GM21447 (cell line): Measurements from ENCODE around the gene MRFAP1.

ENCODE experiments used
- ATAC-seq: cut with Tn5 transposase; IDR thresholded peaks from one replicate; pipeline ENCODE4 v1.9.1; 2021; ENCODE audit not compliant: unreplicated experiment

The MRFAP1 gene

DNA sequence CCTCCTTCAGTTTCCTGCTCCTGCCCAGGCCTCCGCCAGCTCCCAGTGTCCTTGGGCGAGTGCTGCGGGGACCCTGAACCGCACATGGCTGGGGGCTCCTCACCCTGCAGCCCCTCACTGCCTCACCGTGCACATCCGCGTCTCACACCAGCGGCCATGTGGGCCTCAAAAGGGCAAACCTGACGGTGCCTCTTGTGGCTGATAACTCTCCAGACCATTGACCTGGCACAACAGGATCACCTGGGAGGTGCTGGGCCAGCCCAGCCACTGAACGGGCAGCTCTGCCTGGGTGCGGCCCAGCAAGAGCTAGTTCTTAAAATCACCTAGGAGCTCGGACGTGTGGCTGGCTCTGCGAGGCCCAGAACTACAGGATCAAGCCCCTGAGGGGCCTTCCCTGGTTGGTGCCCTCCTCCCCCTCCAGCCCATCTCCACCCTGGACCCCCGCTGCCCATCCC lies 49.0 kb downstream of the MRFAP1 start:
- no peak for ATAC-seq
